SK-N-SH treated with all-trans-retinoic acid at 6 μM for 48 hours (cell line): ENCODE data around the gene SCART1.

Experiments used
- ATAC-seq: fragments of 200-7000 bp; cut with Tn5 transposase; 3 replicates; pipeline ENCODE4 v1.9.1; 2020; ENCODE audit warnings: mild to moderate bottlenecking, moderate library complexity
- BACH2 ChIP-seq: fragments of 250-450 bp; sonication (Bioruptor Pico); IDR thresholded peaks from 2 replicates; pipeline ENCODE4 v1.9.0; 2021; ENCODE audit warnings: mild to moderate bottlenecking, borderline replicate concordance
- CSDC2 ChIP-seq: fragments of 250-450 bp; sonication (Bioruptor Pico); IDR thresholded peaks from 2 replicates; pipeline ENCODE4 v1.5.0; 2020; ENCODE audit warnings: mild to moderate bottlenecking, moderate library complexity
- ESRRG ChIP-seq: fragments of 250-450 bp; sonication (Bioruptor Pico); IDR thresholded peaks from 2 replicates; pipeline ENCODE4 v1.6.1; 2021; ENCODE audit warnings: mild to moderate bottlenecking
- GLIS3 ChIP-seq: fragments of 250-450 bp; sonication (Bioruptor Pico); IDR thresholded peaks from 2 replicates; pipeline ENCODE4 v1.5.0; 2020; ENCODE audit warnings: mild to moderate bottlenecking, moderate library complexity
- ISL1 ChIP-seq: fragments of 250-450 bp; sonication (Bioruptor Pico); IDR thresholded peaks from 2 replicates; pipeline ENCODE4 v2.1.2; 2022; ENCODE audit warnings: mild to moderate bottlenecking, moderate library complexity
- OSR1 ChIP-seq: fragments of 250-450 bp; sonication (Bioruptor Pico); IDR thresholded peaks from 2 replicates; pipeline ENCODE4 v1.8.0; 2022; ENCODE audit warnings: moderate library complexity, mild to moderate bottlenecking, inconsistent platforms
- PPARA ChIP-seq: fragments of 250-450 bp; sonication (Bioruptor Pico); IDR thresholded peaks from 2 replicates; pipeline ENCODE4 v1.5.0; 2020; ENCODE audit warnings: mild to moderate bottlenecking, borderline replicate concordance
- RARB ChIP-seq: fragments of 250-450 bp; sonication (Bioruptor Pico); IDR thresholded peaks from 2 replicates; pipeline ENCODE4 v1.8.0; 2021; ENCODE audit warnings: mild to moderate bottlenecking, moderate library complexity
- SNAI2 ChIP-seq: fragments of 250-450 bp; sonication (Bioruptor Pico); IDR thresholded peaks from 2 replicates; pipeline ENCODE4 v1.5.0; 2020; ENCODE audit warnings: mild to moderate bottlenecking, moderate library complexity
- TCF4 ChIP-seq: fragments of 250-450 bp; sonication (Bioruptor Pico); IDR thresholded peaks from 2 replicates; pipeline ENCODE4 v1.8.0; 2021; ENCODE audit warnings: mild to moderate bottlenecking, moderate library complexity, borderline replicate concordance
- TOX ChIP-seq: fragments of 250-450 bp; sonication (Bioruptor Pico); IDR thresholded peaks from 2 replicates; pipeline ENCODE4 v1.8.0; 2021; ENCODE audit warnings: mild to moderate bottlenecking, moderate library complexity, borderline replicate concordance
- ZFP3 ChIP-seq: fragments of 250-450 bp; sonication (Bioruptor Pico); IDR thresholded peaks from 2 replicates; pipeline ENCODE4 v1.5.0; 2020; ENCODE audit warnings: mild to moderate bottlenecking, moderate library complexity
- ZFP30 ChIP-seq: fragments of 450-650 bp; formaldehyde crosslinking; IDR thresholded peaks from 2 replicates; pipeline ENCODE4 v1.5.0; 2022; ENCODE audit warnings: mild to moderate bottlenecking, moderate library complexity
- ZNF565 ChIP-seq: fragments of 450-650 bp; formaldehyde crosslinking; conservative IDR thresholded peaks from 2 replicates; pipeline ENCODE4 v1.5.0; 2020; ENCODE audit warnings: low read depth, mild to moderate bottlenecking, moderate library complexity
- ZNF8 ChIP-seq: fragments of 450-650 bp; formaldehyde crosslinking; IDR thresholded peaks from 2 replicates; pipeline ENCODE4 v1.5.0; 2020; ENCODE audit warnings: mild to moderate bottlenecking, moderate library complexity
- TF ChIP-seq, protein P1 (sequence below): fragments of 250-450 bp; sonication (Bioruptor Pico); IDR thresholded peaks from 2 replicates; pipeline ENCODE4 v1.8.0; 2020; ENCODE audit warnings: mild to moderate bottlenecking, moderate library complexity, borderline replicate concordance
- TF ChIP-seq, protein P2 (sequence below): fragments of 250-450 bp; sonication (Bioruptor Pico); IDR thresholded peaks from 2 replicates; pipeline ENCODE4 v1.5.1; 2021; ENCODE audit warnings: mild to moderate bottlenecking, moderate library complexity
- TF ChIP-seq, protein P3 (sequence below): fragments of 250-450 bp; sonication (Bioruptor Pico); IDR thresholded peaks from 2 replicates; pipeline ENCODE4 v1.8.0; 2021; ENCODE audit warnings: low read depth, mild to moderate bottlenecking, moderate library complexity, borderline replicate concordance
- TF ChIP-seq, protein P4 (sequence below): fragments of 250-450 bp; sonication (Bioruptor Pico); IDR thresholded peaks from 2 replicates; pipeline ENCODE4 v1.5.0; 2020; ENCODE audit warnings: mild to moderate bottlenecking, moderate library complexity

Gene SCART1

DNA sequence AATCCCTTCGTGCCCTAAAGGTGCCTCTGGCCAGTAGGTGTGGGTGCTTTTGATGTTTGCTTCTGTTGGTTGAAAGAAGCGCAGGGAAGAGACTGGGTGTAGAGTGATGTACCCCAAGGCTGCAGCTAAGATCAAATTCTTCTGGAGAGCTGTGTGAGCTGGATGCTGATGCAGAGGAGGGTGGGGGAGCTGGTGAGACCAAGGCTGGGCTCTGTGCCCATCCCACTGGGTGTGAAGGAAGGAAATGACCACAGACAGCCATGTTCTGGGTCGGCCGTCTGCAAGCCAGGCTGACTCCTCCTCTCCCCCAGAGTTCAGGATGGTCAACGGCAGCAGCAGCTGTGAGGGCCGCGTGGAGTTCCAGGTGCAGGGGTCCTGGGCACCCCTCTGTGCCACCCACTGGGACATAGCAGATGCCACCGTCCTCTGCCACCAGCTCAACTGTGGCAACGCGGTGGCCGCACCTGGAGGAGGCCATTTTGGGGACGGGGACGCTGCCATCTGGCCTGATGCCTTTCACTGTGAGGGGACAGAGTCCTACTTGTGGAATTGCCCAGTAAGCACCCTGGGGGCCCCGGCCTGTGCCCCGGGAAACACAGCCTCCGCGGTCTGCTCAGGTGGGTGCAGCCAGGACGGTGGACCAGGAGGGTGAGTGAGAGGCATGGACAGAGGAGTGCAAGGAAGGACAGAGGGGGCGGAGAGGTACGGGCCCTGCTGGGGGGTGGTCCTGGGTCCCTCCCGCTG lies 5.1 kb downstream of the SCART1 start:
- TF ChIP-seq OSR1 (CRISPR knock-in tag) = no peak
- no peak for TF ChIP-seq TCF4
- no peak for TF ChIP-seq ESRRG (CRISPR knock-in tag)
- no peak for TF ChIP-seq PPARA
- no peak for TF ChIP-seq RARB (CRISPR knock-in tag)
- no peak for TF ChIP-seq GLIS3 (CRISPR knock-in tag)
- TF ChIP-seq, protein P1, sequence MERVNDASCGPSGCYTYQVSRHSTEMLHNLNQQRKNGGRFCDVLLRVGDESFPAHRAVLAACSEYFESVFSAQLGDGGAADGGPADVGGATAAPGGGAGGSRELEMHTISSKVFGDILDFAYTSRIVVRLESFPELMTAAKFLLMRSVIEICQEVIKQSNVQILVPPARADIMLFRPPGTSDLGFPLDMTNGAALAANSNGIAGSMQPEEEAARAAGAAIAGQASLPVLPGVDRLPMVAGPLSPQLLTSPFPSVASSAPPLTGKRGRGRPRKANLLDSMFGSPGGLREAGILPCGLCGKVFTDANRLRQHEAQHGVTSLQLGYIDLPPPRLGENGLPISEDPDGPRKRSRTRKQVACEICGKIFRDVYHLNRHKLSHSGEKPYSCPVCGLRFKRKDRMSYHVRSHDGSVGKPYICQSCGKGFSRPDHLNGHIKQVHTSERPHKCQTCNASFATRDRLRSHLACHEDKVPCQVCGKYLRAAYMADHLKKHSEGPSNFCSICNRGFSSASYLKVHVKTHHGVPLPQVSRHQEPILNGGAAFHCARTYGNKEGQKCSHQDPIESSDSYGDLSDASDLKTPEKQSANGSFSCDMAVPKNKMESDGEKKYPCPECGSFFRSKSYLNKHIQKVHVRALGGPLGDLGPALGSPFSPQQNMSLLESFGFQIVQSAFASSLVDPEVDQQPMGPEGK (CRISPR knock-in tag) = no peak
- no peak for TF ChIP-seq BACH2 (CRISPR knock-in tag)
- TF ChIP-seq, protein P2, sequence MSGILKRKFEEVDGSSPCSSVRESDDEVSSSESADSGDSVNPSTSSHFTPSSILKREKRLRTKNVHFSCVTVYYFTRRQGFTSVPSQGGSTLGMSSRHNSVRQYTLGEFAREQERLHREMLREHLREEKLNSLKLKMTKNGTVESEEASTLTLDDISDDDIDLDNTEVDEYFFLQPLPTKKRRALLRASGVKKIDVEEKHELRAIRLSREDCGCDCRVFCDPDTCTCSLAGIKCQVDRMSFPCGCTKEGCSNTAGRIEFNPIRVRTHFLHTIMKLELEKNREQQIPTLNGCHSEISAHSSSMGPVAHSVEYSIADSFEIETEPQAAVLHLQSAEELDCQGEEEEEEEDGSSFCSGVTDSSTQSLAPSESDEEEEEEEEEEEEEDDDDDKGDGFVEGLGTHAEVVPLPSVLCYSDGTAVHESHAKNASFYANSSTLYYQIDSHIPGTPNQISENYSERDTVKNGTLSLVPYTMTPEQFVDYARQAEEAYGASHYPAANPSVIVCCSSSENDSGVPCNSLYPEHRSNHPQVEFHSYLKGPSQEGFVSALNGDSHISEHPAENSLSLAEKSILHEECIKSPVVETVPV (CRISPR knock-in tag) = no peak
- TF ChIP-seq ZFP3 (CRISPR knock-in tag) = no peak
- TF ChIP-seq ISL1 = no peak
- TF ChIP-seq, protein P3, sequence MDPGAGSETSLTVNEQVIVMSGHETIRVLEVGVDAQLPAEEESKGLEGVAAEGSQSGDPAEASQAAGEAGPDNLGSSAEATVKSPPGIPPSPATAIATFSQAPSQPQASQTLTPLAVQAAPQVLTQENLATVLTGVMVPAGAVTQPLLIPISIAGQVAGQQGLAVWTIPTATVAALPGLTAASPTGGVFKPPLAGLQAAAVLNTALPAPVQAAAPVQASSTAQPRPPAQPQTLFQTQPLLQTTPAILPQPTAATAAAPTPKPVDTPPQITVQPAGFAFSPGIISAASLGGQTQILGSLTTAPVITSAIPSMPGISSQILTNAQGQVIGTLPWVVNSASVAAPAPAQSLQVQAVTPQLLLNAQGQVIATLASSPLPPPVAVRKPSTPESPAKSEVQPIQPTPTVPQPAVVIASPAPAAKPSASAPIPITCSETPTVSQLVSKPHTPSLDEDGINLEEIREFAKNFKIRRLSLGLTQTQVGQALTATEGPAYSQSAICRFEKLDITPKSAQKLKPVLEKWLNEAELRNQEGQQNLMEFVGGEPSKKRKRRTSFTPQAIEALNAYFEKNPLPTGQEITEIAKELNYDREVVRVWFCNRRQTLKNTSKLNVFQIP (CRISPR knock-in tag) = no peak
- no peak for TF ChIP-seq CSDC2
- TF ChIP-seq SNAI2 (CRISPR knock-in tag) = no peak
- no peak for TF ChIP-seq TOX (CRISPR knock-in tag)
- no peak for ATAC-seq

DNA sequence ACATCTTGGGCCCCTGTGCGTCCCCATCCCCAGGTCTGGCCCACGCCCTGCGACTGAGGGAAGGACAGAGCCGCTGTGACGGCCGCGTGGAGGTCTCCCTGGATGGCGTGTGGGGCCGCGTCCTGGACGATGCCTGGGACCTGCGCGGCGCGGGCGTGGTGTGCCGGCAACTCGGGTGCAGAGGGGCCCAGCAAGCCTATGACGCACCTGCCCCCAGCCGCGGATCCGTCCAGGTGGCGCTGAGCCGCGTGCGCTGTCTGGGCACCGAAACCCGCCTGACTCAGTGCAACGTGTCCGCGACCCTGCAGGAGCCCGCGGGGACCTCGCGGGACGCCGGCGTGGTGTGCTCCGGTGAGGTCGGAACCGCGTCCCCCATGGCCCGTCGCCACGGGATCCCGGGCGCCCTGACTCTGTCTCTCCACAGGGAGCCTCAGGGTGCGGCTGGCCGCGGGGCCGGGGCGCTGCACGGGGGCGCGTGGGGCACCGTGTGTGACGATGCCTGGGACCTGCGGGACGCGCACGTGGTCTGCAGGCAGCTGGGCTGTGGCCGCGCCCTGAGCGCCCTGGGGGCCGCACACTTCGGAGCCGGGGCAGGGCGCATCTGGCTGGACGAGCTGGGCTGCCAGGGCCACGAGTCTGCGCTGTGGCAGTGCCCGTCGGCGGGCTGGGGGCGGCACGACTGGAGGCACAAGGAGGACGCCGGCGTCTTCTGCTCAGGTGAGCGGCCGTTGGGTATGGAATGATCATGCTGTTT lies 5.9 kb downstream of the SCART1 start:
- ATAC-seq = no peak

DNA sequence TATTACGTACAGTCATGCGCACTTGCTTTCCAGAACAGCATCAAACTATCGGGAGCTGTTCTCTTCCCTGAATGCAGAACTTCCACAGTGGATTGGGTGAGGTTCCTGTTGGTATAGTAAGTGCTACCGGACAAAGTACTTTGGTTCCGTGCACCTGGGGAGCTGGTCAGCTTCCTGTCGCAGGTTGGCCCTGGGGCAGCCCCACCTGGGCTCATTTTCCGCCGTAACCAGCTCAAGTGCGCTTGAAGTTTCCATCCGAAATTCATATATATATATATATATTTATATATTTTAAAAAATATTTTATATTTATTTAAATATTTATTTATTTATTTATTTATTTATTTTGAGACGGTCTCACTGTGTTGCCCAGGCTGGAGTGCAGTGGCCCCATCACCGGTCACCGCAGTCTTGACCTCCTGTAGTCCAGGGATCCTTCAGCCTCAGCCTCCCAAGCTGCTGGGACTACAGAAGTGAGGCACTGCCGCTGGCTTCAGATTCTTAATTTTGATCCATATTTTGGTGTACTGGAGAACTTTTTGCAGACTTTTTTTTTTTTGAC lies 6.5 kb downstream of the SCART1 start:
- no peak for ATAC-seq
- no peak for TF ChIP-seq RARB (CRISPR knock-in tag)
- no peak for TF ChIP-seq TOX (CRISPR knock-in tag)
- no peak for TF ChIP-seq OSR1 (CRISPR knock-in tag)
- TF ChIP-seq, protein P4, sequence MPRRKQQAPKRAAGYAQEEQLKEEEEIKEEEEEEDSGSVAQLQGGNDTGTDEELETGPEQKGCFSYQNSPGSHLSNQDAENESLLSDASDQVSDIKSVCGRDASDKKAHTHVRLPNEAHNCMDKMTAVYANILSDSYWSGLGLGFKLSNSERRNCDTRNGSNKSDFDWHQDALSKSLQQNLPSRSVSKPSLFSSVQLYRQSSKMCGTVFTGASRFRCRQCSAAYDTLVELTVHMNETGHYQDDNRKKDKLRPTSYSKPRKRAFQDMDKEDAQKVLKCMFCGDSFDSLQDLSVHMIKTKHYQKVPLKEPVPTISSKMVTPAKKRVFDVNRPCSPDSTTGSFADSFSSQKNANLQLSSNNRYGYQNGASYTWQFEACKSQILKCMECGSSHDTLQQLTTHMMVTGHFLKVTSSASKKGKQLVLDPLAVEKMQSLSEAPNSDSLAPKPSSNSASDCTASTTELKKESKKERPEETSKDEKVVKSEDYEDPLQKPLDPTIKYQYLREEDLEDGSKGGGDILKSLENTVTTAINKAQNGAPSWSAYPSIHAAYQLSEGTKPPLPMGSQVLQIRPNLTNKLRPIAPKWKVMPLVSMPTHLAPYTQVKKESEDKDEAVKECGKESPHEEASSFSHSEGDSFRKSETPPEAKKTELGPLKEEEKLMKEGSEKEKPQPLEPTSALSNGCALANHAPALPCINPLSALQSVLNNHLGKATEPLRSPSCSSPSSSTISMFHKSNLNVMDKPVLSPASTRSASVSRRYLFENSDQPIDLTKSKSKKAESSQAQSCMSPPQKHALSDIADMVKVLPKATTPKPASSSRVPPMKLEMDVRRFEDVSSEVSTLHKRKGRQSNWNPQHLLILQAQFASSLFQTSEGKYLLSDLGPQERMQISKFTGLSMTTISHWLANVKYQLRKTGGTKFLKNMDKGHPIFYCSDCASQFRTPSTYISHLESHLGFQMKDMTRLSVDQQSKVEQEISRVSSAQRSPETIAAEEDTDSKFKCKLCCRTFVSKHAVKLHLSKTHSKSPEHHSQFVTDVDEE (CRISPR knock-in tag) = no peak
- no peak for TF ChIP-seq ZFP30 (CRISPR knock-in tag)
- TF ChIP-seq, protein P1 (CRISPR knock-in tag) = no peak
- no peak for TF ChIP-seq ZFP3 (CRISPR knock-in tag)

More for the DNA sequence above, 5.9 kb downstream of the SCART1 start:
- TF ChIP-seq, protein P1 (CRISPR knock-in tag) = no peak
- no peak for TF ChIP-seq ZNF8 (CRISPR knock-in tag)
- TF ChIP-seq ZFP30 (CRISPR knock-in tag) = no peak
- TF ChIP-seq ZNF565 = no peak
- TF ChIP-seq, protein P3 (CRISPR knock-in tag) = no peak
- TF ChIP-seq TOX (CRISPR knock-in tag) = no peak
- no peak for TF ChIP-seq BACH2 (CRISPR knock-in tag)
- TF ChIP-seq, all 23 proteins: peak for 0
